PC-9 (cell line): ENCODE data around the gene ENPP6.

Experiments used
- EZH2 ChIP-seq: fragments of 200-600 bp; sonication (generic); IDR thresholded peaks from 2 replicates; pipeline ENCODE4 v1.8.0; 2017; ENCODE audit warnings: antibody characterized with exemption, low read depth
- TF ChIP-seq, protein P1 (sequence below): fragments of 200-600 bp; sonication (generic); conservative IDR thresholded peaks from 2 replicates; pipeline ENCODE4 v1.6.1; 2017; ENCODE audit warnings: mixed run types, antibody characterized with exemption, mild to moderate bottlenecking, moderate library complexity

DNA sequence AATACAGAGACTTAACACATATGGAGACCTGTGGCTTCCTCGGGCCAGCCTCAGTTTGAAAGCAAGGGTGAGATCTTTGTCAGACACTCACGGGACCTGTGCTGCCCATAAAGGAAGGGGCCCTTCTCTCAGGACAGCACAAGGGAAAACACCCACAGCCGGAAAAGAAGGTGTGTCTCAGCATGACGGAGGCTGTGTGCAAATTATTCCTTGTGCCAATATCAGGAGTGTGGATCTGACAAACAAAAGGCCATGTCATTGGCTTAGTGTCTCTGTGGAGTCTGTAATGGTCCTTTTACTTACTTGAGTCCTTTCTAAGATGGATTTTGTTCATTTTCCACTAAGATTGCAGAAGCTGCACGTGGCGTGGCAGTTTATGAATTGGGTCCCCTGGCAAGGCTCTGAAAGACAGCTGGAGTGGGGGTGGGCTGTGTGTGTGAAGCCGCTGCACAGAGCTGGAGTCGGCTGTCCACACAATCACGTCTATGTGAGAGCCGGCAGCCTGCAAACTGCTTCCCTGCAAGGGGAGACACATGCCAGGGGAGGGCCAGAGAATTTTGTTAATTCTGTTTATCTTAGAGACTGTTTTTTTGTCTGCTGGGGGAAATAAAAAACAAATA is 1.9 kb downstream of the ENPP6 start:
- TF ChIP-seq EZH2: no peak
- TF ChIP-seq, protein P1, sequence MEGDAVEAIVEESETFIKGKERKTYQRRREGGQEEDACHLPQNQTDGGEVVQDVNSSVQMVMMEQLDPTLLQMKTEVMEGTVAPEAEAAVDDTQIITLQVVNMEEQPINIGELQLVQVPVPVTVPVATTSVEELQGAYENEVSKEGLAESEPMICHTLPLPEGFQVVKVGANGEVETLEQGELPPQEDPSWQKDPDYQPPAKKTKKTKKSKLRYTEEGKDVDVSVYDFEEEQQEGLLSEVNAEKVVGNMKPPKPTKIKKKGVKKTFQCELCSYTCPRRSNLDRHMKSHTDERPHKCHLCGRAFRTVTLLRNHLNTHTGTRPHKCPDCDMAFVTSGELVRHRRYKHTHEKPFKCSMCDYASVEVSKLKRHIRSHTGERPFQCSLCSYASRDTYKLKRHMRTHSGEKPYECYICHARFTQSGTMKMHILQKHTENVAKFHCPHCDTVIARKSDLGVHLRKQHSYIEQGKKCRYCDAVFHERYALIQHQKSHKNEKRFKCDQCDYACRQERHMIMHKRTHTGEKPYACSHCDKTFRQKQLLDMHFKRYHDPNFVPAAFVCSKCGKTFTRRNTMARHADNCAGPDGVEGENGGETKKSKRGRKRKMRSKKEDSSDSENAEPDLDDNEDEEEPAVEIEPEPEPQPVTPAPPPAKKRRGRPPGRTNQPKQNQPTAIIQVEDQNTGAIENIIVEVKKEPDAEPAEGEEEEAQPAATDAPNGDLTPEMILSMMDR: no peak
